A549 (cell line): ENCODE data around the gene SIRT7. TPM values are rescaled to one million over a fixed set of nuclear protein-coding genes. Genes with fewer than 3 reads are reported as not detected.

ENCODE experiments used
- ATAC-seq, 2 experiments: fragments of 200-7000 bp in 1 of 2; fragments of >200 bp in 1 of 2; cut with Nextera tagmentation in 1 of 2; cut with Tn5 transposase in 1 of 2; 3 replicates each; pipeline versions ENCODE4 v1.8.0 to v1.9.1; 2018 to 2020; ENCODE audit warnings: mild to moderate bottlenecking in 1 of 2, moderate library complexity in 1 of 2
- CTCF ChIA-PET: fragments of 300-600 bp; sonication (Branson Sonifier 250); formaldehyde crosslinking; extraction: SDS; loops from one replicate; lab custom pipeline; 2021; ENCODE audit warnings: antibody characterized with exemption, inconsistent platforms; lab: Yijun Ruan, JAX
- POLR2A ChIA-PET: fragments of 350-600 bp; formaldehyde crosslinking; extraction: SDS; loops from one replicate; lab custom pipeline; 2021; ENCODE audit warnings: antibody characterized with exemption, inconsistent platforms; lab: Yijun Ruan, JAX
- DNase-seq, 2 experiments: peaks; one replicate each; pipeline versions ENCODE4 v3.0.0 to v3.0.0-alpha.2; 2011 to 2016; ENCODE audit warnings: low read depth in 1 of 2, low spot score in 1 of 2
- FAIRE-seq: peaks from 2 replicates; lab custom pipeline; 2011; peaks lifted over from hg19 to GRCh38; lab: Jason Lieb, UNC
- H3K27ac ChIP-seq, 2 experiments: fragments of >200 bp; sonication (Bioruptor Twin); formaldehyde crosslinking; 3 replicates each; pipeline ENCODE4 v1.5.1; 2016 to 2017
- H3K4me1 ChIP-seq: fragments of >200 bp; sonication (Bioruptor Twin); formaldehyde crosslinking; 3 replicates; pipeline ENCODE4 v1.6.1; 2016
- H3K4me2 ChIP-seq: fragments of >200 bp; sonication (Bioruptor Twin); formaldehyde crosslinking; 3 replicates; pipeline ENCODE4 v1.6.1; 2016
- H3K4me3 ChIP-seq: fragments of >200 bp; sonication (Bioruptor Twin); formaldehyde crosslinking; 3 replicates; pipeline ENCODE4 v1.5.1; 2016
- H3K9me3 ChIP-seq: fragments of >200 bp; sonication (Bioruptor Twin); formaldehyde crosslinking; 3 replicates; pipeline ENCODE4 v1.6.1; 2016
- ATOH8 ChIP-seq: fragments of 250-450 bp; sonication (Bioruptor Pico); IDR thresholded peaks from 2 replicates; pipeline ENCODE4 v1.5.0; 2020; ENCODE audit warnings: low read depth, mild to moderate bottlenecking, moderate library complexity
- BCL3 ChIP-seq: fragments of >200 bp; sonication (Bioruptor Twin); formaldehyde crosslinking; IDR thresholded peaks from 3 replicates; pipeline ENCODE4 v1.6.1; 2016
- CBX2 ChIP-seq: fragments of 200-600 bp; sonication (generic); IDR thresholded peaks from 2 replicates; pipeline ENCODE4 v1.6.1; 2016; ENCODE audit warnings: low read depth, mild to moderate bottlenecking, borderline replicate concordance
- E2F6 ChIP-seq: IDR thresholded peaks from 2 replicates; pipeline ENCODE4 v1.6.1; 2012; ENCODE audit warnings: low read depth, borderline replicate concordance
- EHF ChIP-seq: fragments of 250-450 bp; sonication (Bioruptor Pico); IDR thresholded peaks from 2 replicates; pipeline ENCODE4 v1.5.0; 2020; ENCODE audit warnings: mild to moderate bottlenecking
- ELK1 ChIP-seq: fragments of 150-350 bp; IDR thresholded peaks from 2 replicates; pipeline ENCODE4 v1.6.1; 2014; ENCODE audit warnings: low read depth, mild to moderate bottlenecking, low read length
- ESRRA ChIP-seq: fragments of 150-350 bp; IDR thresholded peaks from 2 replicates; pipeline ENCODE4 v1.6.1; 2014; ENCODE audit warnings: mild to moderate bottlenecking, low read length, borderline replicate concordance
- FOSB ChIP-seq: fragments of 250-450 bp; sonication (Bioruptor Pico); IDR thresholded peaks from 2 replicates; pipeline ENCODE4 v1.5.0; 2020; ENCODE audit warnings: mild to moderate bottlenecking, moderate library complexity
- FOSL2 ChIP-seq, 2 experiments: fragments of 450-650 bp in 1 of 2; fragments of >200 bp in 1 of 2; sonication (Bioruptor Twin) in 1 of 2; formaldehyde crosslinking; IDR thresholded peaks; 2 replicates each; pipeline versions ENCODE4 v1.5.0 to v1.6.1; 2016 to 2020; ENCODE audit warnings: mild to moderate bottlenecking in 1 of 2, moderate library complexity in 1 of 2
- GATA3 ChIP-seq: IDR thresholded peaks from 2 replicates; pipeline ENCODE4 v1.6.1; 2012; ENCODE audit warnings: borderline replicate concordance
- HES2 ChIP-seq: fragments of >200 bp; sonication (Bioruptor Twin); formaldehyde crosslinking; IDR thresholded peaks from 2 replicates; pipeline ENCODE4 v1.6.1; 2016
- HEYL ChIP-seq: fragments of 250-450 bp; sonication (Bioruptor Pico); IDR thresholded peaks from 2 replicates; pipeline ENCODE4 v1.8.0; 2021; ENCODE audit warnings: mild to moderate bottlenecking, moderate library complexity
- HMGXB4 ChIP-seq: fragments of 250-450 bp; sonication (Bioruptor Pico); IDR thresholded peaks from 2 replicates; pipeline ENCODE4 v1.5.0; 2021; ENCODE audit warnings: mild to moderate bottlenecking, moderate library complexity, borderline replicate concordance
- JUN ChIP-seq, 2 experiments: fragments of >200 bp; sonication (Bioruptor Twin); formaldehyde crosslinking; IDR thresholded peaks; 2 replicates in 1 of 2; 3 replicates in 1 of 2; pipeline ENCODE4 v1.6.1; 2016 to 2017
- JUNB ChIP-seq: fragments of >200 bp; sonication (Bioruptor Twin); formaldehyde crosslinking; IDR thresholded peaks from 2 replicates; pipeline ENCODE4 v1.6.1; 2016
- KDM1A ChIP-seq: fragments of 200-600 bp; sonication (generic); IDR thresholded peaks from 2 replicates; pipeline ENCODE4 v1.6.1; 2016; ENCODE audit warnings: low read depth, mild to moderate bottlenecking
- MAFK ChIP-seq: fragments of 450-650 bp; IDR thresholded peaks from 2 replicates; pipeline ENCODE4 v1.6.1; 2014; ENCODE audit not compliant: partially characterized antibody
- MAZ ChIP-seq: fragments of 150-350 bp; IDR thresholded peaks from 2 replicates; pipeline ENCODE4 v1.6.1; 2014; ENCODE audit warnings: antibody characterized with exemption, low read depth, low read length, borderline replicate concordance
- NPAS2 ChIP-seq: fragments of 250-450 bp; sonication (Bioruptor Pico); IDR thresholded peaks from 2 replicates; pipeline ENCODE4 v1.8.0; 2022; ENCODE audit warnings: mild to moderate bottlenecking, moderate library complexity, borderline replicate concordance
- PBX3 ChIP-seq: IDR thresholded peaks from 2 replicates; pipeline ENCODE4 v1.6.1; 2012
- PHF8 ChIP-seq: fragments of 200-600 bp; sonication (generic); IDR thresholded peaks from 2 replicates; pipeline ENCODE4 v1.6.1; 2016; ENCODE audit warnings: low read depth, mild to moderate bottlenecking, antibody characterized with exemption, moderate library complexity, borderline replicate concordance
- RAD21 ChIP-seq, 2 experiments: fragments of >200 bp in 1 of 2; sonication (Bioruptor Twin) in 1 of 2; formaldehyde crosslinking in 1 of 2; IDR thresholded peaks in 1 of 2; conservative IDR thresholded peaks in 1 of 2; 2 replicates in 1 of 2; 3 replicates in 1 of 2; pipeline ENCODE4 v1.6.1; 2012 to 2018; ENCODE audit warnings: inconsistent platforms in 1 of 2
- RARB ChIP-seq: fragments of 250-450 bp; sonication (Bioruptor Pico); IDR thresholded peaks from 2 replicates; pipeline ENCODE4 v1.8.0; 2021; ENCODE audit warnings: mild to moderate bottlenecking, moderate library complexity
- RCOR1 ChIP-seq: fragments of 150-350 bp; IDR thresholded peaks from 2 replicates; pipeline ENCODE4 v1.6.1; 2014; ENCODE audit warnings: antibody characterized with exemption, low read length, low read depth
- RFX5 ChIP-seq: fragments of 450-650 bp; IDR thresholded peaks from 2 replicates; pipeline ENCODE4 v1.7.1; 2014; ENCODE audit warnings: antibody characterized with exemption, mild to moderate bottlenecking, moderate library complexity
- RNF2 ChIP-seq: fragments of 200-600 bp; sonication (generic); IDR thresholded peaks from 2 replicates; pipeline ENCODE4 v1.6.1; 2016; ENCODE audit warnings: low read depth, mild to moderate bottlenecking, antibody characterized with exemption, moderate library complexity, borderline replicate concordance
- ZFP36 ChIP-seq: fragments of 450-650 bp; IDR thresholded peaks from 2 replicates; pipeline ENCODE4 v1.6.1; 2014; ENCODE audit warnings: borderline replicate concordance; ENCODE audit not compliant: partially characterized antibody
- WGBS: methylation state at CpG from one replicate; pipeline ENCODE4 v1.1.6; 2017; ENCODE audit errors: missing lambda C conversion rate; 5-methylcytosine and 5-hydroxymethylcytosine counted together
- polyA plus RNA-seq, 4 experiments: library from polyadenylated mRNA; depleted of rRNA in 3 of 4; stranded (reverse); fragments of >200 nt; fragmentation: RNase III in 1 of 4; extraction: RNeasy Plus Mini Kit Qiagen cat#74134 plus additional on column Dnase treatment in 1 of 4; gene quantifications; 2 replicates in 3 of 4; 3 replicates in 1 of 4; pipeline ENCODE4 v1.2.3, GENCODE V29; 2011 to 2017

Gene SIRT7
- polyA plus RNA-seq, 2 of the 4 experiments (the other 2 are of a cell fraction): 9.8 to 35.2 TPM

- ChIA-PET POLR2A (no interaction called here), CTCF (interaction anchor here (0.8 to 4.3 kb wide), 5 partner anchors 9 to 91 kb away, joined by 3 to 29 read pairs (median 12); partner anchors contain the start of genes CENPX, LRRC45, MAFG and NOTUM)
- no peak for ATAC-seq
- H3K9me3 ChIP-seq: no peaks in the 10 kb centered on the region
- FAIRE-seq: no peak
- no peak overlapping the region for H3K4me3 ChIP-seq
- peaks cover 17% of the 10 kb centered on the region; the same call in 2 of the 3 replicates for H3K4me1 ChIP-seq
- H3K4me2 ChIP-seq: no peak overlapping the region
- no peak overlapping the region for H3K27ac ChIP-seq
- DNase-seq: no peak
- 81% methylated on average over 15 of the region's 15 CpGs for WGBS
- TF ChIP-seq RARB (CRISPR knock-in tag) (no peak), EHF (no peak), JUNB (no peak), NPAS2 (CRISPR knock-in tag) (no peak), FOSB (CRISPR knock-in tag) (no peak), PHF8 (no peak), HEYL (CRISPR knock-in tag) (no peak), KDM1A (no peak), JUN (IDR thresholded peaks at IDR 0.05) (no peak), ATOH8 (CRISPR knock-in tag) (no peak), ELK1 (no peak), GATA3 (no peak), RNF2 (no peak), FOSL2 (IDR thresholded peaks at IDR 0.05) (no peak), FOSL2 (CRISPR knock-in tag; IDR thresholded peaks at IDR 0.05) (no peak), MAZ (no peak), ZFP36 (no peak), HMGXB4 (CRISPR knock-in tag) (no peak)
- TF ChIP-seq, all 56 proteins: peak for 0
These were observed 21.2 kb upstream of the SIRT7 start for GRCh38 chr17:81939218-81939617.

- CTCF ChIA-PET: interaction anchor here (1.7 to 3.9 kb wide), 4 partner anchors 13 to 85 kb away, joined by 5 to 30 read pairs (median 12); partner anchors contain the start of gene NOTUM
- POLR2A ChIA-PET: interaction anchor here (1.2 kb wide), 1 partner anchor 8 kb away, joined by 3 read pairs; the partner anchor contains the start of gene MAFG
- Histone ChIP-seq H3K4me3 (no peak overlapping the region; the same call in 2 of the 3 replicates), H3K4me1 (peaks cover 17% of the 10 kb centered on the region; the same call in 2 of the 3 replicates), H3K4me2 (peak overlapping the region; percentile 100)
- no peak for FAIRE-seq
- no peak for DNase-seq
- no peak for ATAC-seq
- 90% methylated on average over 6 of the region's 6 CpGs for WGBS
- no peak for TF ChIP-seq FOSL2 (IDR thresholded peaks at IDR 0.05)
- TF ChIP-seq FOSL2 (CRISPR knock-in tag; IDR thresholded peaks at IDR 0.05): no peak
- no peak for TF ChIP-seq PBX3
- TF ChIP-seq KDM1A: no peak
- TF ChIP-seq ESRRA: no peak
- no peak for TF ChIP-seq RCOR1
- TF ChIP-seq E2F6: no peak
- TF ChIP-seq CBX2: no peak
- no peak for TF ChIP-seq RAD21 (conservative IDR thresholded peaks at IDR 0.05 in 1 of 2, IDR thresholded peaks at IDR 0.05 in 1 of 2)
- no peak for TF ChIP-seq BCL3
- TF ChIP-seq NPAS2 (CRISPR knock-in tag): no peak
- TF ChIP-seq HES2: no peak
- no peak for TF ChIP-seq MAFK
- TF ChIP-seq RFX5: no peak
- TF ChIP-seq, all 56 proteins: peak for 0
- H3K27ac ChIP-seq: peak overlapping the region in 1 of 2 experiments; percentile 3; a peak in 1 of 6 replicates
- H3K9me3 ChIP-seq: no peaks in the 10 kb centered on the region
These were observed 17.7 kb upstream of the SIRT7 start for GRCh38 chr17:81935709-81936084.
